Right atrium auricular region (tissue), 2 donors: Measurements from ENCODE around the gene OR8B8. TPM values are rescaled to one million over a fixed set of nuclear protein-coding genes. Genes with fewer than 3 reads are reported as not detected.

Experiments
- total RNA-seq, 2 donors: library from RNA; depleted of rRNA; stranded (reverse); fragments of >200 nt; gene quantifications; one replicate each; pipeline ENCODE4 v1.1.0, GENCODE V29; 2016

OR8B8 gene
- total RNA-seq, 2 donors from 2014 or later, result not detected

Other genes starting within 250 kb of the OR8B8 start
- gene OR8G1, start 204.6 kb downstream of the OR8B8 start, total RNA-seq, result not detected
- not detected for gene OR8G5, start 189.3 kb downstream of the OR8B8 start, total RNA-seq
- not detected for gene OR8D1, start 131.7 kb downstream of the OR8B8 start, total RNA-seq
- not detected for gene OR8D2, start 125.5 kb downstream of the OR8B8 start, total RNA-seq
- gene OR8B2, start 61.2 kb downstream of the OR8B8 start, total RNA-seq, result not detected
- gene OR8B3, start 46.7 kb downstream of the OR8B8 start, total RNA-seq, result not detected
- not detected for gene OR8B4, start 20.8 kb downstream of the OR8B8 start, total RNA-seq
- gene OR8B12, start 98.0 kb upstream of the OR8B8 start, total RNA-seq, result not detected
- not detected for gene OR8A1, start 124.3 kb upstream of the OR8B8 start, total RNA-seq
- not detected for gene PANX3, start 165.7 kb upstream of the OR8B8 start, total RNA-seq
- gene TBRG1, start 177.2 kb upstream of the OR8B8 start, total RNA-seq, result 10 to 100 TPM; 20.0 to 27.6 TPM
- 10 to 100 TPM; 12.5 to 40.8 TPM for gene SIAE, start 228.0 kb upstream of the OR8B8 start, total RNA-seq
- 1 to 10 TPM; 4.7 to 5.9 TPM for gene SPA17, start 228.2 kb upstream of the OR8B8 start, total RNA-seq